VCaP (cell line): ENCODE data around the gene RXRG.

Source experiments
- H3K27ac ChIP-seq: fragments of 450-650 bp; 2 replicates; pipeline ENCODE4 v1.5.1; 2017
- CTCF ChIP-seq: fragments of 450-650 bp; conservative IDR thresholded peaks from 2 replicates; pipeline ENCODE4 v1.5.1; 2017; ENCODE audit warnings: mild to moderate bottlenecking, moderate library complexity

Gene RXRG

GRCh38 chr1:165483412-165483811 lies 38.5 kb upstream of the RXRG start:
- TF ChIP-seq CTCF, result no peak
- no peak overlapping the region for H3K27ac ChIP-seq

GRCh38 chr1:165481820-165482532 lies 37.0 kb upstream of the RXRG start:
- H3K27ac ChIP-seq, result no peak overlapping the region
- no peak for TF ChIP-seq CTCF

- TF ChIP-seq CTCF, result no peak
- no peak overlapping the region for H3K27ac ChIP-seq
Measured at GRCh38 chr1:165476776-165477175, 31.9 kb upstream of the RXRG start.

- no peak for TF ChIP-seq CTCF
- no peak overlapping the region for H3K27ac ChIP-seq
Measured at GRCh38 chr1:165474196-165474595, 29.3 kb upstream of the RXRG start.

GRCh38 chr1:165473081-165473480 lies 28.2 kb upstream of the RXRG start:
- no peak overlapping the region for H3K27ac ChIP-seq

GRCh38 chr1:165468726-165469249 lies 23.9 kb upstream of the RXRG start:
- H3K27ac ChIP-seq, result no peak overlapping the region
- TF ChIP-seq CTCF, result no peak

More at GRCh38 chr1:165473081-165473480, 28.2 kb upstream of the RXRG start:
- TF ChIP-seq CTCF, result no peak

- TF ChIP-seq CTCF, result no peak
- no peak overlapping the region for H3K27ac ChIP-seq
Measured at GRCh38 chr1:165468253-165468652, 23.3 kb upstream of the RXRG start.
